Cerebellar nuclear complex (tissue), 1 donor: ENCODE data around the gene EIF2AK3.

Experiments
- DNase-seq, 2 experiments: peaks; one replicate each; lab custom pipeline; 2025; lab: John Stamatoyannopoulos, UW

The EIF2AK3 gene

DNA sequence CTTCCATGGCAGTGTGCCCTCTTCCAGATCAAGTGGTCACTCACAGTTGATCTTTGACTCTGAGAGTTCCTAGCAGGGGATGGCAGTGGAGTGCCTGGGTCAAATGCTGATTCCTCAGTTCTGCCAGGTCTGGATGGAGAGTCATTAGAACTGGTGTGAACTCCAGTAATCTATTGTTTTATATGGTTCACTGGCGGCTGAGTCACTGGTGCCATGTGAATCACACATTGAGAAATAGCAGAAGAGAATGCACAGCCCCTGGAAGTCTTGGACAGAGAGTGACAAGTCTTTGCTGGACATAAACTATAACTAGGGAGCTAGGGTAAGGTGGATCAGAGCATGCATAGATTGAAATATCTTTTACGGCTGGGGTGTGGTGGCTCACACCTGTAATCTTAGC lies 86.9 kb downstream of the EIF2AK3 start:
- no peak for DNase-seq

DNA sequence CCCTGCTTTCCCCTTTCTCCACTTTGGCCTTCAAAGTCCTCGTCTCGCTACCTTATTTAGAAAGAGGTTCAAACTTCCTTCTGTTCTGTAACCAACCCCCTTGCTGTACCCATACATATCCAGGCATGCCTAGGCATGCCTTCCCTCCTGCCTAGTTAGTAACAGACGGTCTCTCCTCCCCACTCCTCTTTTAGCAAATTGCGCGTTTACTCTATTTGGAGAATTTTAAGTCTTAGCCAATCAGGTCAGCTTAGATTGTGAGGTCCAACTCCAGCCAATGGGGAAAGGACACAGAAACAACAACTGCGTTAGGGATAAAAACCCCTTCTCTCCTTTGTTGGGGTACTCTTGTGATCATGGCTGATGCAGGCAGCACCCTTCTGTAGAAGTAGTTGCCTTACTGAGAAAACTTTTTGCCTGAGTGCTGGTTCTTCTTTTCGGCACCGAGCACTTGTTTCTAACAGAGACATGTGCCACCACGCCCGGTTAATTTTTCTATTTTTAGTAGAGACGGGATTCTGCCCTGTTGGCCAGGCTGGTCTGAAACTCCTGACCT lies 88.8 kb downstream of the EIF2AK3 start:
- no peak for DNase-seq

DNA sequence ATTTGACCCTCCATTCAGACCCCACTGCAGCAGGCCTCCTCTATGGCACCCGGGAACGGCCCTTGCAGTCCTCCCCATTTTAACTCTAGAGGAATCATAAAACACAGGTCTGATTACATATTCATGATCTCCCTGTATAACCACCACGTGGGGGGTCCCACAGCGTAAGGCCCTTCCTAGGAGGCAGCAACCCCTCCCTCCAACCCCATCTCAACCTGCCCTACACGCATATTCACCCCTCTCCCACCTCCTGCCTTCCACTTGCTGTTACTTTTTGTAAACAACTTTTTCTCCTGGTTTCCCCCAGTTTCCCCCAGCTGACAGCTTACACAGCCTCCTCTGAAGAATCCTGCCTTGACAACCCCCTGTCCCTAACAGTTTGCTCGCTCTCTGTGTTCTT lies 89.6 kb downstream of the EIF2AK3 start:
- no peak for DNase-seq

DNA sequence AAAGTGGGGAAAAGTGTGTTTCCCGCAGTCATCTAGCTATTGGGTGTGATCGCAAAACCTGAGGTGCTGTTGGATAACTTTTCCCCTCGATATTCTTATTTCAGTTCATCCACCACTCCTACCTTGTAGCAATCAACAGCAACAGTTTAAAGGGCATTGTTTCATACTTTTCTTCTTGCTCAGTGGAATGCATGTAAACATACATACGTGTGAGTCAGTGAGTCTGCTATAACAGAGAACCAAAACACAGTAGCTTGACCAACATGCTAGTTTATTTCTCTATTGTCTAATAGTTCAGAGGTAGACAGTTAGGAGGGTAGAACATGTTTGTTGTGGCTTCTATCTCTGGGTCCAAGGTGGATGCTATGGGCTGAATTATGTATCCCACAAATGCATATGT lies 97.2 kb downstream of the EIF2AK3 start:
- DNase-seq: no peak

DNA sequence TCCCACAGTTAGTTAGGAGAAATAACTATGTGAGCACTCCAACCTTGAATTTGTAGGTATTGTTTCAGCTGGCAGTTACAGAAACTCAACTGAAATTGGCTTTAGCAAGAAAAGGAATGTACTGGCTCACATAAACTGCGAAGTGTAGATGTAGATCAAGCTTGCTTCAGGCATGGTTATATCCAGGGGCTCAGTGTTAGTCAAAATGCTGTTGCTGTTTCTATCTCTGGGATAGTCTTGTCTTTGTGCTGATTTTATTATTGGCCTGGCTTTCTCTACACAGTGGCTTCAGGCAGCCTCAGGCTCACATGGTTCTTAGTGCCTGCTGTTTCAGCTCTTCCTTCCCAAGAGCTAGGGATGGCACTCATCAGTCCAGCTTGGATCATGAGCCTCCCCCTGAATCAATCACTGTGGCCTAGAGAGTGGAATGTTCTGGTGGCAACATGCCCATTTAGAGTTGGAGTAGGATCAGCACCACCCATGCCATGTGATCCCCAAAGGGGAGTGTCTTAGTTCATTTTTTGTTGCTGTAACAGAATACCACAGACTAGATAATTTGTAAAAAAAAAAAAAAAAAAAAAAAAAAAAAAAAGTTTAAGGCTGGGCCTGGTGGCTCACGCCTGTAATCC lies 105.7 kb downstream of the EIF2AK3 start:
- DNase-seq: no peak

DNA sequence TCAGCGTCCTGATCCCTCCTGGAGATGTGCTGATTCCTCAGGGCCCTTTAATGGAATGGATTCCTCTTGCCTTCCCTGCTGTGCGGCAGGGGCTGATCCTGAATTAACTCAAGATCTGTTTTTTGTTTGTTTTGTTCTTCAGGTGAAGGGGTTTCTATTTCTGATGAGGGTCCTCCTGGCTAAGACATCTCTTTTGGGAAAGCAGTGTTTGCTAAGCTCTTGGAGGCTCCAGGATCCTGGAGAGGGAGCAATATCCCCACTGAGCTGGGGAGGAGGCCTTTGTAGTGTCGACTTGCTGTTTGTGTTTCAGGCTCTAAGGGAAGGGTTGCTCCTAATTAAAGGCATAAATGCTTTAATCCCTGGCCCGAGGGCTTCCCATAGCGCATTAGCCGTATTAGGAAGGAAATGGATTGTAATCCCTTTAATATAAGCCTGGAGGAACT lies 109.5 kb downstream of the EIF2AK3 start:
- no peak for DNase-seq
